ENCODE measurements around the gene LRP8. TPM values are rescaled to one million over a fixed set of nuclear protein-coding genes. Genes with fewer than 3 reads are reported as not detected.

The LRP8 gene
- total RNA-seq, 1 donor from 2014 or later = 16.5 TPM

DNA sequence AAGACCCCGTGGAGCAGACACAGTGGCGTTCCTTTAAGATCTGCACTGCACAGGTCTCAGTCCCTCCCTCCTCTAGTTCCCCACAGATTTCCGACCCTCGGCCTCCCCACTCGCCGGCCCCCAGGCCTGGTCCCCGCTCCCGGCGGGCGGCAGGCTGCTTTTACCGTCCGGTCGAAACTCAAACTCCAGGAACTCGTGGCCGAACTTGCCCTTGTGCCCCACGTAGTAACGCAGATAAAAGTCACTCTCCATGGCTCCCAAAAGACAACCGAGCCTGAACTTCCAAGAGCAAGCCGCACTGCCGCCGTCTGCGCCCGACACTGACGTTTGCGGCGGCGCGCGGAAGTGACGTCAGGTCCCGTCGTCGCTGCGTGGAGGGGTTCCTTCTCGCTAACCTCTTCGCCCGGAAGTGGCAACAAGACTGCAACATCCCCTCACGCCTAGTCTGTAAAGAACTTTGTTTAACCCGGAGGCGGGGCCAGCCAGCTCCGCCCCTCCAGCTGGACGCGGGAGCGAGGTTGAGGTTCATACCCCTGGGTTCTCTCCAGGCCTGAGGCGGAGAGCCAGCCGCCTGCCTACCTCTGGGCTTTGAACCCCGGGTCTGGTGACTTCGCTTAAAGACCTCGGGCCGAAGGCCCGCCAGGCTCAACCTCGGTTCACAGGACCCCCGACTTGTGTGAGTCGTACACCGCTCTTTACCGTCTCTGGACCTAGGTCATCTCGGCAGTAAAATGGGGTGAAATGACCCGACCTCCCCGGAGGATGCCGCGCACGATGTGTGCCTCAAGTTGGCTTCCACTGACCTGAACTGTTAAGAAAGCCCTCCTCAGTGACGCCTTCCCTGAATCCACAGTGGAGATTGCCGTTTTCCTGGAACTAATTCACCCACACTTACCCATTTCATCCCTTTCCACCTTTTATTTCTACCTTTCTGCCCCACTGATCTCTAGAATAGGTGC lies 89.4 kb downstream of the LRP8 start, which contains the start of gene MAGOH:
Gene MAGOH, minus strand, starts transcription at position 322 of the 959 bp plus-strand sequence. Its CDS starts 70 bp downstream, at position 252.
- Mint-ChIP-seq H3K36me3 (peaks cover 8% of the 10 kb centered on the region), H3K9me3 (no peaks in the 10 kb centered on the region), H3K4me3 (peak within 1 kb of the TSS; percentile 92), H3K27ac (peak within 1 kb of the TSS; percentile 98), H3K27me3 (no peaks in the 10 kb centered on the region), H3K4me1 (ENCODE audit: unreplicated experiment) (peaks cover 21% of the 10 kb centered on the region)
- DNase-seq (ENCODE audit: extremely low spot score, unreplicated experiment) = peak; percentile 97
- TF ChIP-seq, protein P1, sequence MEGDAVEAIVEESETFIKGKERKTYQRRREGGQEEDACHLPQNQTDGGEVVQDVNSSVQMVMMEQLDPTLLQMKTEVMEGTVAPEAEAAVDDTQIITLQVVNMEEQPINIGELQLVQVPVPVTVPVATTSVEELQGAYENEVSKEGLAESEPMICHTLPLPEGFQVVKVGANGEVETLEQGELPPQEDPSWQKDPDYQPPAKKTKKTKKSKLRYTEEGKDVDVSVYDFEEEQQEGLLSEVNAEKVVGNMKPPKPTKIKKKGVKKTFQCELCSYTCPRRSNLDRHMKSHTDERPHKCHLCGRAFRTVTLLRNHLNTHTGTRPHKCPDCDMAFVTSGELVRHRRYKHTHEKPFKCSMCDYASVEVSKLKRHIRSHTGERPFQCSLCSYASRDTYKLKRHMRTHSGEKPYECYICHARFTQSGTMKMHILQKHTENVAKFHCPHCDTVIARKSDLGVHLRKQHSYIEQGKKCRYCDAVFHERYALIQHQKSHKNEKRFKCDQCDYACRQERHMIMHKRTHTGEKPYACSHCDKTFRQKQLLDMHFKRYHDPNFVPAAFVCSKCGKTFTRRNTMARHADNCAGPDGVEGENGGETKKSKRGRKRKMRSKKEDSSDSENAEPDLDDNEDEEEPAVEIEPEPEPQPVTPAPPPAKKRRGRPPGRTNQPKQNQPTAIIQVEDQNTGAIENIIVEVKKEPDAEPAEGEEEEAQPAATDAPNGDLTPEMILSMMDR (conservative IDR thresholded peaks at IDR 0.05) = no peak

DNA sequence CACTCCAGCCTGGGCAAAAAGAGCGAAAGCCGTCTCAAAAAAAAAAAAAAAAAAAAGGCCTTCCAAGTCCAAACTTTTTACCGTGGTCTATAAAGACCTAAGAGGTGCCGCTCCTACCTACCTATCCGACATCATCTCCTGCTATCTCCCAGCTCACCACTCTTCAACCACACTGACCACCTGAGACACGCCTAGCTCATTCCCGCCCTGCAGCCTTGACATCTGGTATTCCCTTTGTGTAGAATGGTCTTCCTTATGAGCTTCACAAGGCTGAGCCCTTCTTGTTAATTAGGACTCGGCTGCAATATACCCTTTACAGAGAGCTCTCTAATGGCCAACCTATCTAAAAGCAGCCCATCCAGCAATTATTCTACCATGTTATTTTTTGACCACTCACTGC lies 90.2 kb downstream of the LRP8 start:
- peaks cover 8% of the 10 kb centered on the region for H3K36me3 Mint-ChIP-seq
- peak overlapping the region; percentile 92 for H3K4me3 Mint-ChIP-seq
- no peaks in the 10 kb centered on the region for H3K9me3 Mint-ChIP-seq
- H3K27ac Mint-ChIP-seq = peak overlapping the region; percentile 98
- TF ChIP-seq, protein P1 (conservative IDR thresholded peaks at IDR 0.05) = no peak
- H3K4me1 Mint-ChIP-seq (ENCODE audit: unreplicated experiment) = peaks cover 21% of the 10 kb centered on the region
- H3K27me3 Mint-ChIP-seq = no peaks in the 10 kb centered on the region
- no peak for DNase-seq (ENCODE audit: extremely low spot score, unreplicated experiment)

DNA sequence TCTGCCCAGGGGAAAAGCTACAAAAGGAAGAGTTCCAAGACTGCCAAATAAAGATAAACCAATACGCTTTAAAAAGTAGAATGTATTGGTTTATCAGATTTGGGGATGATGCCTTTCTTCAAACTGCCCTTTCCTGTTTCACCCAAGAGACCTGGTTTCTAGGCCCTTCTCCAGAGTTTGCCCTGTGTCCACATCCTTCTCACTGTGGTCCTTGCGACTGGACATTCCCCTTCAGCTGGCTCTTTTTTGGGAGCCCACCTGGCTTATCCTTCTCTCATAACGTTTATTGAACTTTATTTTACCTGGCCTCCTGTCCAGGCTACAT lies 106.9 kb downstream of the LRP8 start:
- TF ChIP-seq, protein P1 (conservative IDR thresholded peaks at IDR 0.05) = no peak
- no peaks in the 10 kb centered on the region for H3K9me3 Mint-ChIP-seq
- H3K27ac Mint-ChIP-seq = peak overlapping the region; percentile 95
- peaks cover 5% of the 10 kb centered on the region for H3K36me3 Mint-ChIP-seq
- H3K27me3 Mint-ChIP-seq = no peaks in the 10 kb centered on the region
- H3K4me1 Mint-ChIP-seq (ENCODE audit: unreplicated experiment) = peaks cover 17% of the 10 kb centered on the region
- no peak for DNase-seq (ENCODE audit: extremely low spot score, unreplicated experiment)
- H3K4me3 Mint-ChIP-seq = peak overlapping the region; percentile 95

DNA sequence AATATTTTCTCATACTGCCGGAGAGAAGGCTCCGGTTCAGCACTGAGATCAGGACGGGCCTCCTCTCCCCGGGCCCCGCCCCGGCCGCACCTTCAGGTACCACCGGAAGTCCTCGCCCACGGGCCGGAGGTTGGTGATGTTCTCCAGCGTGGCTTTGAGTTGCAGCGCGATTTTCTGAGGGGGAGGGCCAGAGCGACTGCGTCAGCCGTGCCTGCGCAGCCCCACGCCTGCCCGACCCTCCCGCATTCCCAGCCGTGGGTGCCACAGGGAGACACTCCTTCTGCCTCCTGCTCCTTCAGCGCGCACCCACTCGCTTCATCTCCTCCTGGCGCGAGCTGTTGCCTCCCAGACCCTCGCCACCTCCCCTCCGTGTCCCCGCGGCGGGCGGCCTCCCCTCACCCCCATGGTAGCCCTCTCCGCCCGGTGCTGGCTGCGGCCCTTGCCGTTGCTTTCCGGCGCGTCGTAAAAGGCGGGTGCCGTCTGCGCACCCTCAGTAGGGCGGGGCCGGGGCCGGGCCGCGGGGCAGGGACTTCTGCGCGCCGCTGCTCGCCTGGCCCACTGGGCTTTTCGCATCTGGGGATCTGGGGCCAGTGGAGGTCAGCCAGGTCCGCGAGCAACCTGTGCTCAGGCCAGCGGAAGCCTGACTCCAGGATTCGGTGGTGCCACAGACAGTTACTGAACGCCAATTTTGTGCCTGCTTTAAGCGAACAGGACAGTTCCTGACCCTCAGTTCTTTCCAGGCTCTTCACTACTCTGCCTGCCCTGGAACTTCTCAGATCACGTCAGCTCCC lies 107.5 kb downstream of the LRP8 start, which contains the start of gene CZIB:
Gene CZIB, minus strand, starts transcription at position 464 of the 791 bp plus-strand sequence. Its CDS starts 59 bp downstream, at position 405.
- TF ChIP-seq, protein P1 (conservative IDR thresholded peaks at IDR 0.05) = no peak
- Mint-ChIP-seq H3K4me1 (ENCODE audit: unreplicated experiment) (peaks cover 17% of the 10 kb centered on the region), H3K27ac (peak within 1 kb of the TSS; percentile 95), H3K36me3 (peaks cover 5% of the 10 kb centered on the region), H3K9me3 (no peaks in the 10 kb centered on the region), H3K4me3 (peak within 1 kb of the TSS; percentile 95), H3K27me3 (no peaks in the 10 kb centered on the region)
- peak; percentile 95 for DNase-seq (ENCODE audit: extremely low spot score, unreplicated experiment)

DNA sequence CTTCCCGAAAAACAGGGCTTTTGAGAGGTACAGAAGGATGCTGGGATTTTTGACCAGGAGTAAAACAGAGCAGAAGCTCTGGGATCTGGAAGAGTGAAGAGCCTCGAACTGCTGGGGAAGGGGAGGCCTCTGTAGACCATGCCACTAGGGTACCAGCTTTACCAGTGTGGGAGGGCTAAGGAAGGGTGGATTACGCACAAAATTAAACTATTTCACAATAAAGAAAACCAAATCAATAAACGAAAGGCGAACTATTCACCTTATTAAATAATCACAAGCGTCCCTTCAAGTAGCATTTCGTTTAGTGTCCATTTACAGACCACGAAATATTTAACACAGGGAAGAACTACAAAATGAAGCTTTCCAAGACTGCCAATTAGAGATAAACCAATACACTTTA lies 108.2 kb downstream of the LRP8 start:
- H3K9me3 Mint-ChIP-seq = no peaks in the 10 kb centered on the region
- peaks cover 5% of the 10 kb centered on the region for H3K36me3 Mint-ChIP-seq
- no peak for DNase-seq (ENCODE audit: extremely low spot score, unreplicated experiment)
- peak overlapping the region; percentile 95 for H3K27ac Mint-ChIP-seq
- TF ChIP-seq, protein P1 (conservative IDR thresholded peaks at IDR 0.05) = no peak
- peaks cover 17% of the 10 kb centered on the region for H3K4me1 Mint-ChIP-seq (ENCODE audit: unreplicated experiment)
- peak overlapping the region; percentile 95 for H3K4me3 Mint-ChIP-seq
- H3K27me3 Mint-ChIP-seq = no peaks in the 10 kb centered on the region
